ENCODE measurements around the gene SLC8A3.

SLC8A3 gene

DNA sequence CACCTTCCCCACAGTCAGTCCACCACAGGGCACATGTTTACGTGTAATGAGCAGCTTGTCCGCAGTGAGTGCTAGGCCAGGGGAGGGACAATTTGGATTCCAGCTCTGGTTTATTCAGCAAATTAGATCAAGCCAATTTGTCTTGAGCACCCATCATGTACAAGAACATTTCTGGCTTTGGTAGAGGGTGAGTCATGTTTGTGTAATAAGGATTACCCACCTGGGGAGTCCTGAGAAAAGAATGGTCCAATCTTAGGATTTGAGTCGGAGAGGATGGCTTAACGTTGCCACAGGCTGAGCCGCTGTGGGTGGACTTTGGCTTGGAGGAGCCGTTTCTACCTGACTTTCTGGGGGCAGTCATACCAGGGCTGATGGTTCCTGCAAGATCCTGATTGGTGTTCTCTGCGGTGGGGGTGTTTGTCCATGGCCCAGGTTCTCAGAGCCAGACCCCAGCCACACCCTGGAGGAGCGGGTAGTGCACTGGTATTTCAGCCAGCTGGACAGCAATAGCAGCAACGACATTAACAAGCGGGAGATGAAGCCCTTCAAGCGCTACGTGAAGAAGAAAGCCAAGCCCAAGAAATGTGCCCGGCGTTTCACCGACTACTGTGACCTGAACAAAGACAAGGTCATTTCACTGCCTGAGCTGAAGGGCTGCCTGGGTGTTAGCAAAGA is 165.8 kb downstream of the SLC8A3 start:
- DNase-seq (ENCODE audit: low spot score), result no peak

DNA sequence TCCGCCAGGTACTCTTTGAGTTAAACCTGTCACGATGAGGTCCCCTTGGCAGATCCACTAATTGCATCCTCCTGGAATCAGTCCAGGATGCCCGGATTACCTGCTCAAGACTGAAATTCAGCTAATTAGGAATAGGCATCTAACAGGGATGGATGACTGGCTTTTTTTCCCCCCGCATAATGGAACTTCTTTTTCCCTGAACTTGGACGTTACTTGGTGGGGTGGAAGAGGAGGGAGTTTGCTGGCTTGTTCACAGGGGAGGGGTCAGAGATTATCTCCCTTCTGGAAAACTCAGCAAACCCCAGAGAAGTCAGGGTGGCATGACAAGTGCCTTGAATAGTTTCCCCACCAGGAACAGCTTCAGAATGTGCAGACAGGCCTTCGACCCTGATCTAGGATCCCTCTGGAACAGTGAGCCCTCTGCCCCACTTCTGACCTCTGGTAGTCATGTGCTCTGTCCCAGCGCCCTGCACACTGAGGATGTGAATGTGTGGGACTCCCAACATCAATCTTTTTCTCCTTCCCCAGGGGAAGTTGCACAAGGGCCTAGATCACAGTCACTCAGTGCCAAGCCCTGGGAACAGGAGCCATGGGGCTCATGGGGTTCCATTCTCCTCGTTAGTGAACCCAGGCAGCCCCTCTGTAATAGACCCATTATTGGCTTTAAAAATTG is 167.1 kb downstream of the SLC8A3 start:
- DNase-seq (ENCODE audit: low spot score), result no peak

DNA sequence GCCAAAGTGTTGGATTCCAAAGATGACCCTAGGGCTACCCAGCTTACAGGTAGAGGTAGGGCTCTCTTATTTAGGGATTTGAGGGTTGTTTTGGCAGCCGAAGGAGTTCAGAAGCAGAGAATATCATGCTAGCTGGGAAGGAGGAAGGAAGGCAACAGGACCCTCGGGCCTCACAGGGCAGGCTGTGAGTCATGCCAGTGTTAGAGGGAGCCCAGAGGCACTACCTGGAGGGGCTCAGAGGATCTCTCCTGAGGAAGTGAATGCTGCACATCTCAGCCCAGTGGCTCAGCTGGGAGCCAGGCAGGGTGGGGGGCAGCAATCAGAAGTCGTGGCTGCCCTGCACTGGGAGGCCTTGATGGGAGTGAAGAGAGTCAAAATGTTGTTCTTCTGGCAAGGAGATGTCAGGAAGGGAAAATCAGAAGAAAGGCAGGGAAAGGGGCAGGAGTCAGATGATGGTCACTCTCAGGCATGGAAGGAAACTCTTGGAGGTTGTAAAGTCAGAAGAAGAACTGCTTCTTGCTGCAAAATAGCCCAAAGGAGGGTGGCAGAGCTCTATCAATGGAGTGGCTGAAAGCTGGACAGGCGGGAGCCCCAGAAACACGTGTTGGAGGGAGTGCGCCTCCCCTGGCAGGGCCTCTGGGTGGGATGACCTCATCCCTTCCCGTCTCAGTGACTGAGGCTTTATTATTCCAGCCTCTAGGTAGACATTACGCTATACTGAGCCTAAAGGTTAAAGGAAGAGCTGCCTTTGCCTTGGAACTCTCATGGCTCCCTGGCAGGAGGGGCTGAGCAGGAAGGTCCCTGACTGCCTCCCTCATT is 168.2 kb downstream of the SLC8A3 start:
- no peak for DNase-seq (ENCODE audit: low spot score)

DNA sequence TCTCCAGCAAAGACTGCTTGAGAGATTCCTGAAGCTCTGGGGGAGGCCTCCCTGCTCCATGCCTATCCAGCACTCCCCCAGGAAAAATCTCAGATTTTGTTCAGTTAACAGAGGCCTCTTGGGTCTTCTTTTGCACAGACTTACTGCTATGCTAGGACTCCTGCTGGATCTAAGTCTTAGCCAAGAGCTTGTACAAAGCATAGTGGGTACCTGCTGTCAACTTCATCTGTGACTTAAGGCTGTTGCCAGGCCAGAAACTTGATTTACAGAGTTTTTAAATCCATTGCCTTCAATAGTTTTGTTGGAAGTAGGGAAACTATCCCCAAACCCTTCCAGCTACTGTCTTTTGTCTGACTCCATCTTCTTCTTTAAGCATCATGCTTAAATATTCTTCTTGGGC is 169.1 kb downstream of the SLC8A3 start:
- DNase-seq (ENCODE audit: low spot score), result no peak

DNA sequence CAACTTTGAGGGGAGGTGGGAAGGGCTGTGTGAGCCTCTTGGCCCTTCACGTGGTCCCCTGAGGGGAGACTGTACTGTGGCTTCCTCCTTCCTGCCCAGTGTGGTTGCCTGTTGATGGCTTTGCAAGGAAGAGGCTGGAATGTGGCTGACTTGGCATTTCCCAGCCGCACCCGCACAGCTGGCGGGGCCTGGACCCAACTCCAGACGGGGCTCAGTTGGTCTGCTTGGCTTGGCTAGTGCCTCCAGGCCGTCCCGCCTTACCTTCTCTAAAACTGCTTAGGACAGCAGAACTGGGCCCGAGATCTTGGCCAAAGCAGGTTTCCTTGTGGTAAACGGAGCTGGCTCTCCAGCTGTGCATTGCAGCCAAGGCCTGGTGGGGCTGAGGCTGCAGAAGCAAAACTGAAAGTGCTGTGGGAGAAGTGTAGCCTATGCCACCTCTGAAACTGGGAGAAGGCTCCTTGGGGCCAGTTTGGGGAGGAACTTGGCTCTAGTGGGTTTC is 170.0 kb downstream of the SLC8A3 start:
- no peak for DNase-seq (ENCODE audit: low spot score)

DNA sequence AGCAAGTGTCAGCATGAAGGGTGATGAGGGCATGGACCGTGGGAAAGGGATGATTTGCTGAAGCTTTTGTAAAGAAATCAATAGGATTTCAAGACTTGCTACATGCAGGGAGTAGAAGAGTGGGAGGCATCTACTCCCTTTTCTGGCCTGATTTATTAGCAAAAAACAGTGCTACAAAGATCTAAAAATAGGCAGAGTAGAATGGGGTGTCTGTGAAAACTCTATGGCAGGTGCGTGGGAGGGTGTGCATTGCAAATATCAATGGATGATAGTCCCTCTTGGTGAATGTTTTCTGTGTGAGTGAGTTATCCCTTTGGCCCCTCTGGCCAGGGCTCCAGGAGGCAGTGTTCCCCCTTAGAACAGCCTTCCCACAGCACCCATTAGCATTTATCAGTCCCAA is 170.5 kb downstream of the SLC8A3 start:
- DNase-seq (ENCODE audit: low spot score), result no peak

DNA sequence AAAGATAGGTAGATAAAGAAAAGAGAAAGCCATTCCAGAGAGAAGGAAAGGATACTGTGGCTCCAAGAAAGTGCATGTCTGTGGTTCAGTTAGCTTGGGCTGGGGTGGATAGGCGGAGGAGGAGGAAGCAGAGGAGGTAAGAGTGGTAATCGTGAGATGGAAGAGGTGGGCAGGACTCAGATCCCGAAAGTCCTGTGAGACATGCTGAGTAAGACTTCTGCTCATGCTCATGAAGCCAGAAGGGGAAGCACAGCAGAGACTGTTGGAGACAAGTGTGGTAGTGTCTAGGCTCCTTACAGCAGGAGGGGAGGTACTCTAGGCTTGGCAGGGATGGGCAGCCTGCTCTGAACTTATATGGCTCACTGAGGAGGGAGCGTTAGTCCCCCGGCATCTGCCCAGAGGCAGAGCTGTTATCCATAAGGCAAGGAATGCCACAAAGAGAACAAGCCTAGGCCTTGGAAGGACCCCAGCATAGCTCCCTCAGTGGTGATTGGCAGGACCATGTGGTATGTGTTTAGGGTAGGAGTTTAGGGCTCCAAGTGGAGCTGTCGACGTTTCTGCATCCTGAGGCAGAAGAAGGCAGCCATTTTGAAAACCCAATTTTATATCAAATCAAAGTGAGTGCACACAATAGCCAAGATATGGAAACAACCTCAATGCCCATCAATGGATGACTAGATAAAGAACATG is 174.2 kb downstream of the SLC8A3 start:
- DNase-seq (ENCODE audit: low spot score), result no peak

DNA sequence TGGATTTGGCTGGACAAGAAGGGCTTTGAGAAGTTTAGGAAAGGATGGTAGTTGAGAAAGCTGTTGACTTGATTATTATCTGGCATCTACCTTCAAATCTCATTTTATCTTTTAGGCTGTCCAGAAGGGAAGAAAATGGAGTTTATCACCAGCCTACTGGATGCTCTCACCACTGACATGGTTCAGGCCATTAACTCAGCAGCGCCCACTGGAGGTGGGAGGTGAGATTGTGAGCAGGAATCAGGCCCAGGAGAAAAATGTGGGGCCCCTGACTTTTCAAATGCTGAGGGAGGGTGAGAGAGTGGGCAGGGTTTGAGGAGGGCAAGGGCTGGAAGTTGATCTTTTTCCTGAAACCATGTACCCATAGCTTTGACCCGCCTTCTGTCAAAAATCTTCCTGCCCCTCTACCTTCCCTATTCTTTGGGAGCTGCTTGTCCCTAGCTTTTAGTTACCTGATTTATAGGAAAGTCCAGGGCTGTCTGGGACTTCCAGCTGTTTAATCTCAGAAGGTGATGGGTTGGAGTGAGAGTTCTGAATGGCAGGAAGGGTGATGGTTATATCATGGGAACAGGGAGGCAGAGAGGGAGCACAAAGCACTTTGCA is 175.4 kb downstream of the SLC8A3 start:
- DNase-seq (ENCODE audit: low spot score), result peak; percentile 75

DNA sequence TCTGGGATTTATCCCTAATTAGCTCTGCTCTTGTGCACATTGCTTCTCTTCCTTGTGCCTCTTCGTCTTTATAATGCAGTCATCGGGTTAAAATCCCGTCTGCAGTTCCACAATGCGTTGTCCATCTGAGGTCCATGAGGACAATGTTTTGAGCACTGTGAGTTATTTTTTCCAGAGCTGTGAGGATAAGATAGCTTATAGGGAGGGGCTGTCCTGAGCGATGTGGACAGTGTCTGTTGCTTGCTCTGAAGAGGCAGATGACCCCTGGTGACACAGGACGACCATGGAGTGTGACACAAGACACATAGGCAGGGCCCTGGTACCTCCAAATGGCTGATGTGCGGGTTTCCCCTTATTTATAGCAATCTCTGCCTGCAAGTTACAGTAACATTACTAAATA is 177.0 kb downstream of the SLC8A3 start:
- DNase-seq (ENCODE audit: low spot score), result no peak

DNA sequence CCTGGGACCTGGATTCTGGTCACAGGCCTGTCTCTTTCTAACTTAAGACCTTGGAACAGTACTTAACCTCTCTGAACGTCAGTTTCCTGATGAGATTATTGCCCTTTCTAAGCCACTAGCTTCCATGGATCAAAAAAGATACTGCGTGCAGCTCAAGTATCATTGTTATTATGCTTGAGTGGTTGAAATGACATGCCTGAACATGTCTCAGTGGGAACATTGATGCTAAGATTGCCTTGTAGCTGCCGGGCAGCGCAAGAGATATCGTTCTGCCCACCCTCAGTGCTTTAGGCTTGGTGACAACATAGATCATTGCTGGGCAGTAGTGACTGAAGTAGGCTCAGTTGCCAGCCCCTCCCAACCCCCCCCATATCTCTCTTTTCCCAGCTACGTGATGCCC is 177.7 kb downstream of the SLC8A3 start:
- no peak for DNase-seq (ENCODE audit: low spot score)

DNA sequence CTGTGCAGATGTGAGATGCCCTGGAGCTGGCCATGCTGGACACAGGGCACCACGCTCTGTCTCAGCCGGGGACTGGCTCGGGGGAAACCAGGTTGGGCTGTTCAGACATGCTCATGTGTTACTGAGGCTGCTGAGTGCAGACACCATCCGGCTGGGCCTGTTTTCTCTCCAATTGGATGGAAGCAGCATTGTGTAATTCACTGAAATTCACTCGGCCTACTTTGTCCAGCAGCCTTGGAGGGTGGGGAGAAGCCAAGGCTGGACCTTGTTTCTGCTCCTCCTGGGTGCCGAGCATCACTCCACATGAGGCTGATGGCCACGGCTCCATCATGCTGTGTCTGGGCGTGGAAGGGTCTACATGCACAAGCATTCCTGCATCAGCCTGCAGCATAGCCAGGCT is 178.8 kb downstream of the SLC8A3 start:
- no peak for DNase-seq (ENCODE audit: low spot score)

DNA sequence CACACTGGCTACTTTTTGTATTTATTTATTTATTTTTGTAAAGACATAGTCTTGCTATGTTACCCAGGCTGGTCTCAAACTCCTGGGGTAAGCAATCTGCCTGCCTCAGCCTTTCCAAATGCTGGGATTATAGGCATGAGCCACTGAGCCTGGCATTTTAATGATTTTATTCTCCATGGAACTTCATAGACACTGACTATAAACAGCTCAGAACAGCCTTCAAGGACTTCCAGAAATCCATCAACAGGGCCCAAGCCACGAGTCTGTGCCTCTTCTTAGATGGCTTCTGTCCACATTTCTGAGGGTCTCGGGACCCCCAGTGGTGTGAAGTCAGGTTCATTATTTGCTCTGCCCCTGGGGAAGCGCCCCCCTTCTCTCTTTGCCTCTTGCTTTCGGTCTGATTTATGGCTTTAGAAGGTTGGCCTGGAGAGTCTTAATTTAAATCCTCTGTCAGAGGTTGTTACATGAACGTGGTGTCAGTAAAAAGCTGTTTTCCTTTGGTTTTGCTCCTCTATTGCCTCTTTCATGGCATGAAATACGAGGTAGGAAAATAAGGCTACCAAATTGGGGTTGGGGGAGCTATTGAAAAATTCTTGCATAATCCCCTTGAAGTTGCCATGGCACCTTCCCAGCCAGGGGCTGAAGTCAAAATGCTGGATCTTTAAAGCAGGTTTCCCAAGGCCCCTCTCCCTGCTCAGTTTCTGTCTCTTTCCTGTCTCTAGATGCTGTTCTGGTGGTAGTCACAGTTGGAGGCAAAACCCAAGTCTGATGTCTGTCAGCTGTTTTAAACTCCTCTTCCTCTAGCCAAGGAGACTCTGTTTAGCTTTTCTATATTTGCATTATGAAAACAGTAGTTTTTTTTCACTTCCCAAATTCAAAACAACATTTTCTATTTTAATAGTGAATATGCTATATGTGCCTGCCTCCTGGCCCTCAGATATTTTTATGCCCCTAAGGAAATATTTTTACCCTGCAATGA is 180.2 kb downstream of the SLC8A3 start:
- no peak for DNase-seq (ENCODE audit: low spot score)

DNA sequence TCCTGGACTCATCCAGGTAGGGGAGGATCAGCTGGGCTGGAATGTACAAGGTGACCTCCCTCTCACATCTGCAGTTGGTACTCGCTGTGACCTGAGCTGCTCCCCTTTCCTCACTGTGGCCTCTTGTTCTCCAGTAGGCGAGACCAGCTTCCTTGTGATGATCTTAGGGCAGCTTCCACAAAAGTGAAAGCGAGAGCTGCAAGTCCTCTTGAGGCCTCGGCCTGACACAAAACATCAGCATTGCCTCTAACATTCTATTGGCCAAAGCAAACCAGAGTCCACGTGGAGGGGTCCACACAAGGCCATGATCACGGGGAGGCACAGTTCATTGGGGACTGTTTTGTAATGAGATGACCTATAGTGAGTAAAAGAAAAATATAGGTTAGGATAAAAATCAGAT is 182.1 kb downstream of the SLC8A3 start:
- no peak for DNase-seq (ENCODE audit: low spot score)

DNA sequence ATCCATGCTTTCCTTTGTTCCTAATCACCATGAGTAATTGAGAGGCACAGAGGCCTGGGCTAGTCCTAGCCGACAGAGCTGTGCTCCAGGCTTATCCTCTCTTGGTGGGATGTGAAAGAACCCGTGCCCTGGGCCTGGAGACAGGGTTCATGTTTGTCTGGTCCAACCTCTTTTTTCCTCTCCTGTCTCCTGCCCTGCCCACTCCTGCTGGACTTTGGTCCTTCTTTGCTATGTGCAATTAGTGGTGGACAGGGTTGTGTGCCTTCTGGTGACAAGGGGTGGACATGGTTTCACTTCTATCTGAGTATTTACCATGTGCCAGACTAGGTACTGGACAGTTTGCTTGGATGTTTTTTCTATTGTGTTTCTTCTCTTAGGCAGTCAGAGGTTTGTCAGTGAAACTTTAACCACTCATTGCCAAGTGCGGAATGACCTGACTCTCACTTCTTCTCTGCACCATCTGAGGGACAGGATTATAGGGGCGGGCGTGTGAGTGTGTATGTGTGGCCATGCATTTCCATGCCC is 183.4 kb downstream of the SLC8A3 start:
- peak; percentile 73 for DNase-seq (ENCODE audit: low spot score)

DNA sequence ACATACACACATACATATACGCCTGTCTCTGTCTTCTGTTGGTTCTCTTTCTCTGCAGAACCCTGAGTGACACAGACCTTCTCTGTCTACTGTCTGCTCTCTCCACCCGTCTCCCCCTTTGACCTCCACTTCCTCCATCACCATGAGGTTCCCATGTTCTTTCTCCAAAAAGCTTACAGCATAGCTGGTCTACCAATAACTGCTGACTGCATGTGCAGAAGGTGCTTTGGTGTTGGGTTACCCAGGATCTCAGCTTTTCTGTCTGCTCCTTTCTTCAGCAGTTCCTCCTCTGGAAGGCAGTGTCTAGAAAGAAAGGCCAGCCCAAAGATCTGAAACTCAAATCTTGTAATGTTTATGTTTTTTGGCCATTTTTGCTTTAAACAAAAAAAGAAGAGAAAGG is 184.0 kb downstream of the SLC8A3 start:
- no peak for DNase-seq (ENCODE audit: low spot score)

DNA sequence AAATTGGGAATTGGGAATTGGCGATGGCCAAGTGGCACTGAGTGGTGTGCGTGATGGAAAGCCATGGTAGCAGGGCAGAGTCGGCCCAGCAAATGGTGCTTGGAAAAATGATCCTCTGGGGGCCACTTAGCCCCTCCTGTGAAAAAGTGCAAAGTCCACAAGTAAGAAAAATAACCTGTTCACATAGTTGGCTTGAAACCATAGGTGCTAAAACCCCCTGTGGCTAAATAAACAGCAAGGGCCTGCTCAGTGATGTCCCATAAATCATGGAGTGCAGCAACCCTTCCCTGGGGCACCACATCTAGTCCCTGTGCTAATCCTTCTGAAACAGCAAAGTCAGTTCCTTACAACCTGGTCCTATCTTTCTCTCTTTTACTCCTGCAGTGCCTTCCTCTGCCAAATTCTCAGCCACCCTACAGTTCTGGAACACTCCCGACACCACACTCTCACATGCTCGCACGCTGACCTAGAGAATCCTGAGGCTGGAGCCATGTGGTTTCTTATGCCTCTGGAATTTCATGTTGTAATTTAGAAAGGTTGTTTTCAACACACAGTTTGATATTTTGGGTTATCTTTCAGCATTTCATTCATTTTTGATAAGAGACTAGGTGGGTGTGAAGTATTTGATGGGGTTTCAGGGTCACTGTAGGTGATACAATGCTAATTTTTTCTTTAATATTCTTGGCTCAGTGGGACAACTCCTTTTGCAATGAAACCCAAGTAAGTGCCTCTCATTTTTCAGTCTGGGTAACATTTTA is 186.0 kb downstream of the SLC8A3 start:
- no peak for DNase-seq (ENCODE audit: low spot score)

DNA sequence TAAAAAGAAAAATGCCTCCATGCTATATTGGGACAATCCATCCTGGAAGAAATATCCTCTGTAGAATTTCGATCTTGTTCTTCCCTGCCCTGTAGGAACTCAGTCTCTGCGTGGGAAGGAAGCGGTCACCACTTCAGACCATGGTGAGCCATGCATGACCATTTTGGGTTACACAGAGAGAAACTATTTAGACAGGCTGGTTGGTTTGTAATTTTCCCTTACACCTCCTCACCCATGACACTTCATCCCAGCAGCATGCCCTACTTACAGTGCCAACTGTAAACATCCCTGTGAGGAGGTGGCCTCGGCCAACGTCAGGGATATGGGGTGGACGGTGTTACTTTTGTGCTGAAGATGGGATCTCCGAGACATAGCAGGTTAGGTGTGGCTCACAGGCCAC is 188.2 kb downstream of the SLC8A3 start:
- no peak for DNase-seq (ENCODE audit: low spot score)

DNA sequence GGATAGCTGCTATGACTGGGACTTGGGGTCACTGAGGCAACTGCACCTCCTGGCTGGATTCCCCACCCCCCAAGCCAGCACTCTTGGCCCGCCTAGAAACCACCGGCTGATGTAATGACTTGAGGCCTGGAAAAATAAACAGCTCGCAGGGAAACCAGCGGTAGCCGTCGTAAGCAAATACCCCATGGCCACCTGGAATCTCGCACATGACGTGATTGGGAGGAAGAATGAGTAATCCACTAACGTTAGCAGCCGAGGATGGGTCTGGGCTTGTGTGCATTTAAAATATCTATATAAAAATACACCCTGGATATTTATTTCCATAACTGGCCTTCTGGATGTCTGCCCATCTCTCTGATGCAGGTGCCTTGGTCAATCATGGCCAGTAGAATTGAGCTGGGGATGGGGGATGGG is 189.5 kb downstream of the SLC8A3 start:
- no peak for DNase-seq (ENCODE audit: low spot score)

DNA sequence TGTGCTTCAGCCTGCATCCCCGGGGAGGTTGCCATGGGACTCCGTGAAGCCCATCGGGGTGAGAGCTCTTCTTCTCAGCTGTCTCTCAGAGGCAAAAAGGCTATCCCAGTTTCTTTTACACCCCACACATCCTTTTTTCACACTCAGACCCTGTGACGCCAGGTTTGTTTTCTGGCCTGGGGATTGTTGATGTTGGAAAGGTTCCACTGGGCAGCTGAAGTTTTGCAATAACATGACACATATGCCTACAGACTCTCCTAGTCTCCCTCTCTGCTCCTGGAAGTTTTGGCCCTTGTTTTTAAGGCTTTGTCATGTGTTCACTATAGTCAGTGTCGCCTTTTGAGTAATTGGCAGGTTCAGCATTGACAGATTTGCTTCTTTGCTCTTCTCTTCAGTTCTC is 190.9 kb downstream of the SLC8A3 start:
- no peak for DNase-seq (ENCODE audit: low spot score)

DNA sequence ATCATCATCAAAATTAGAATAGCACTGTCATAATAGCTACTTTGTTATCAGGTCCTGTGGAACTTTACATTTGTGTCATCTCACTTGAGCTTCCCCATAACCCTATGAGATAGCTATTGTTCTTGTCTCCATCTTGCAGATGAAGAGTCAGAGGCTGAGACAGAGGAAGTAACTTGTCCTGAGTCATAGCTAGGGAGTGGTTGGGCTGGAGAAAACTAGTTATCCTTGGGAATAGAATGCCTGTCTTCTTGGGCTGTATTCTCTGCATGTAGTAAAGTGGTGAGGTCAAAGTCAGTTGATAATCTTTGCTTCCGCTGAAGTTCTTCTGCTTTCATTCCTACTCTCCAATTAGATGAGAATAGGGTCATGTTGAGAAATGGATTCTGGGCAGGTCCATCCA is 192.5 kb downstream of the SLC8A3 start:
- DNase-seq (ENCODE audit: low spot score), result no peak

All from ecto neural progenitor cell (in vitro differentiated cells).